ENCODE results near the gene CRB2. TPM values are rescaled to one million over a fixed set of nuclear protein-coding genes. Genes with fewer than 3 reads are reported as not detected.

CRB2 gene
- total RNA-seq, 3 donors from 2014 or later, result 0.03 TPM; not detected in 2

DNA sequence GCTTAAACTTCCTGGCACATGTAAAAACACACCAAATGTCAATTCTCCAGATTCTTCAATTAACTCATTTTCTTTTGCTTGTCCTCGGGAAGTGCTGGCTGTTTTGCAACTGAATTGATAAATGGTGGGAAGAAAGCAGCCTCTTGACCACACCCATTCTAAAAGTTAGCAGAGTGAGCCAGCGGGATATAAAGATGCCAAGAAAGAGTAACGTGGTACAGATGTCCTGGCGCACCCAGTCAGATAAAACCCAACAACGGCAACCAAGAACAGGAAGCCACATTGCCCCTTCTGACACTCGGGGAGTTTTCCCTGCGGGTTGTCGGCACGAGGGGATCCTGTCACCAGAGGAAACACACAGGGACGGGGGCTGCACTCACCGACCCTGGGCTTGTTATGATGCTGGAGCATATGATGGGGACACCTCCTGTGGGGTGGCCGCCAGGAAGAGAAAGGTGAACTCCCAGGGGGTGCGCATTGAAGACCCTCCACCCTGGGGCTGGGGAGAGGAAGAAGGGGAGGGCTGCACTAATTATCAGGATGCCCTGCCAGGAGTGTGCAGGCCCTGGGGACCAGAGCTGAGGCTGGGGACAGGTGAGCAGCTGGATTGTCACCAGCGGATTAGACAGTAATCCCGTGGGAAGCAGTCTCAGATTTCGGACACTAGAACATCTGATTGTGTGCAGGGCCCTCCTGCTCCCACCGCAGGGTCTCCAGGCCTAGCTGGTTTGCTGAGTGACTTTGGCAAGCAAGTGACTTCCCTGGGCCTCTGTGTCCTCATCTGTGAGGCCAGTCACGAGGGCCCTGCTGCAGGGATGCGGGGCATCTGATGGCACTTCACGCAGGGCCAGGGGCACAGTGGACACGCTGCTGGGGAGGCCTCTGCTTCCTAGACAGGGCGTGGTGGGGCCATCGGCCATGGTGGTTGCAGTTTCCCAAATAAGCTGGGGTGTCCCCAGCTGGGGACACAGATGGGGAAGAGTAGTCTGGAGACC is 59.2 kb downstream of the CRB2 start:
- Mint-ChIP-seq H3K27me3 (ENCODE audit: low read depth) (no peaks in the 10 kb centered on the region), H3K4me1 (ENCODE audit: low read depth) (no peaks in the 10 kb centered on the region), H3K36me3 (ENCODE audit: insufficient read depth) (peaks cover 20% of the 10 kb centered on the region), H3K9me3 (no peaks in the 10 kb centered on the region), H3K4me3 (no peak overlapping the region)
- DNase-seq, result no peak
- no peak for ATAC-seq

DNA sequence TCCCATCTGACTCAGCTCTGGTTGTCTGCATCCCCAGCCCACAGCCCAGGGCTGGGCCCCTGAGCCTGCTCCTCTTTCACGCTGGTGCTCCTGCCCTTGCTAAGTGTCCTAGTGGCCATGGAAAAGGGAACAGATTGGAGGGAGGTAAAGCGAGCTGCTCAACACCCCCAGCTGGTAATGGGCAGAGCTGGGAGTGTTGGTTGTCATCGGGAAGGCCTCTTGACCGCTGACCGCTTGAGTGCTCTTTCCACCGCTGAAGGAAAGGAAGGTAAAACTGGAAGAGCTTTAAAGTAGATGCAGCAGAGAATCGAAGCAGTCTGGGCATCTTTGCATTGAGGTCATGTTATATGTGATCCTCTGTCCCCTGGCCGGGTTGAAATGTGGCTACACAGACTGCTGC is 60.2 kb downstream of the CRB2 start:
- Mint-ChIP-seq H3K4me3 (no peak overlapping the region), H3K9me3 (no peaks in the 10 kb centered on the region), H3K4me1 (ENCODE audit: low read depth) (no peaks in the 10 kb centered on the region), H3K36me3 (ENCODE audit: insufficient read depth) (peaks cover 20% of the 10 kb centered on the region), H3K27me3 (ENCODE audit: low read depth) (no peaks in the 10 kb centered on the region)
- DNase-seq (no peak), ATAC-seq (no peak)

DNA sequence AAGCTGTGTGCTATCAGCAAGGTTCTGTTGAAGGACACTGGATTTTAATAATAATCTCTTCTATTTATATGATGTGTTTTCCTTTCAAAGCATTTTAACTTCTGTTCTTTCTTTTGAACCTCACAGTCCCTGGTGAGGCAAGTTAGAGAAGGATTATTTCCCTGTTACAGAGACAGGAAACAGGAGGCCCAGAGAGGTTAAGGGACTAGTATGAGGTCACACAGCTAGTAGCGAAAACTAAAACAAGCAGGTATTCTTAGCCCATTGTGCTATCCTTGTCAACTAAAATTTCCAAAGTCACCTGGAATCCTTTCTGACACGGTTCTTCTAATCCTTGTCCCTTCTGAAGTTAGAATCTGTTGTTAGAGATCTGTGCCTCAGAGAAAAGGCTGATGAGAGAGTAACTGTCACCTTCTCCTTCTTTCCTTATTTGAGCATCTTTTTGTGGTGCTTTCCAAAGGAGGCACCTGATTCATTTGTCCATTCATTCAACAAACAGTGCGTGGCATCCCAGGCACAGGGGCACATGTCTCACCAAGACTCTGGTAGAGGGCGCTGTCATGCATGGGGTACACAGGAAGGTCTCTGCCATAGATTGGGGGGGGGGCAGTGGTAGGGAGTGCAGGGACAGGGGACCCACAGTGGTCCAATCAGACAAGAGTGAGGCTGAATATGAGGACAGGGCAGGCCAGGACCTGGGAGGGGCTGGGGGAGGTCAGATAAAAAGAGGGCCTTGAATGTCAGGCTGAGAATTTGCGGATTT is 61.5 kb downstream of the CRB2 start:
- no peak for DNase-seq
- Mint-ChIP-seq H3K27me3 (ENCODE audit: low read depth) (no peaks in the 10 kb centered on the region), H3K4me3 (no peak overlapping the region), H3K4me1 (ENCODE audit: low read depth) (no peaks in the 10 kb centered on the region), H3K36me3 (ENCODE audit: insufficient read depth) (peaks cover 24% of the 10 kb centered on the region), H3K9me3 (no peaks in the 10 kb centered on the region)
- ATAC-seq, result no peak

DNA sequence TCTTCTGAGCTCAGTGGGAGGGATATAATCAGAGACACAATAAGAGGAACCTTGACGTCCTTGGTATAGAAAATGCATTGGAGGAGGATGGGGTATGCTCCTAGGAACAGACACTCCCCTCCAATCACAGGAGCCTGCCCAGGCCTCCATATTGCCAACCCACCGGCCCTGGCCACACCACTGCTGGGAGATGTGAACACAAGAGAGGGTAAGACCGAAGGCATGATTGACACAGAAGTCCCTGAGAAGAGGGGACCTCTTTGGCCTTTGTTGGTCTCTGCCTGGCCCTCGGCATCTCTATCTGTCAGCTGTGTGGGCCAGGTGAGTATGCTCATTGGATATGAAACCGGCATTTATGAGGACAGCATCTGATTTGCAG is 62.0 kb downstream of the CRB2 start:
- Mint-ChIP-seq H3K9me3 (no peaks in the 10 kb centered on the region), H3K4me1 (ENCODE audit: low read depth) (no peaks in the 10 kb centered on the region), H3K27me3 (ENCODE audit: low read depth) (no peaks in the 10 kb centered on the region), H3K36me3 (ENCODE audit: insufficient read depth) (peaks cover 24% of the 10 kb centered on the region), H3K4me3 (no peak overlapping the region)
- DNase-seq (no peak), ATAC-seq (no peak)

GRCh38 chr9:123418506-123418905 is 62.5 kb downstream of the CRB2 start:
- no peaks in the 10 kb centered on the region for H3K4me1 Mint-ChIP-seq (ENCODE audit: low read depth)
- no peaks in the 10 kb centered on the region for H3K9me3 Mint-ChIP-seq
- ATAC-seq (no peak), DNase-seq (no peak)
- no peak overlapping the region for H3K4me3 Mint-ChIP-seq
- peaks cover 24% of the 10 kb centered on the region for H3K36me3 Mint-ChIP-seq (ENCODE audit: insufficient read depth)
- H3K27me3 Mint-ChIP-seq (ENCODE audit: low read depth), result no peaks in the 10 kb centered on the region

- Mint-ChIP-seq H3K4me1 (ENCODE audit: low read depth) (no peaks in the 10 kb centered on the region), H3K36me3 (ENCODE audit: insufficient read depth) (peaks cover 24% of the 10 kb centered on the region), H3K9me3 (no peaks in the 10 kb centered on the region), H3K4me3 (no peak overlapping the region), H3K27me3 (ENCODE audit: low read depth) (no peaks in the 10 kb centered on the region)
- DNase-seq (no peak), ATAC-seq (no peak)
These were observed 63.1 kb downstream of the CRB2 start for GRCh38 chr9:123419091-123419490.

GRCh38 chr9:123419721-123420591 is 64.0 kb downstream of the CRB2 start:
- no peak for ATAC-seq
- Mint-ChIP-seq H3K9me3 (no peaks in the 10 kb centered on the region), H3K27me3 (ENCODE audit: low read depth) (no peaks in the 10 kb centered on the region), H3K36me3 (ENCODE audit: insufficient read depth) (peaks cover 23% of the 10 kb centered on the region), H3K4me3 (no peak overlapping the region), H3K4me1 (ENCODE audit: low read depth) (no peaks in the 10 kb centered on the region)
- no peak for DNase-seq

- Mint-ChIP-seq H3K4me1 (ENCODE audit: low read depth) (no peaks in the 10 kb centered on the region), H3K27me3 (ENCODE audit: low read depth) (no peaks in the 10 kb centered on the region), H3K36me3 (ENCODE audit: insufficient read depth) (peaks cover 22% of the 10 kb centered on the region), H3K9me3 (no peaks in the 10 kb centered on the region), H3K4me3 (no peak overlapping the region)
- ATAC-seq (no peak), DNase-seq (no peak)
These were observed 64.7 kb downstream of the CRB2 start for GRCh38 chr9:123420592-123421111.

DNA sequence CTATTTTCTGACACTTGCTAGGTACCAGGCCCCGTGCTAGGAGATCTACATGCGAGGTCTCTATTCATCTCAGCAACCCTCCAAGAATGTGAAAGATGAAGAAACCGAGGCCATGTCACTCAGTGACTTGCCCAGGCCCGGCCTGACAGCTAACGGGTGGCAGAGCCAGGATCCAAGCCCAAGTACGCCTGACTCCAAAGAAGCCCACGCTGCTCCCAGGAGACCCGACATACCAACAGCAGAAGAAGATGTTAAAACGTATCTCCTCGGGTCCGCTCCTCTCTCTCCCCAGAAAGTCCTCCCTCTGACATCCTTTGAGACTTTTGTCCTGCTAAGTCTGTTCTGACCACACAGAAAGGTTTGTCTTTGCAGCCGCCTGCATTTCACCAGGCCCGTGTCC is 65.2 kb downstream of the CRB2 start:
- no peak for ATAC-seq
- Mint-ChIP-seq H3K27me3 (ENCODE audit: low read depth) (no peaks in the 10 kb centered on the region), H3K4me1 (ENCODE audit: low read depth) (no peaks in the 10 kb centered on the region), H3K36me3 (ENCODE audit: insufficient read depth) (peaks cover 22% of the 10 kb centered on the region), H3K9me3 (no peaks in the 10 kb centered on the region), H3K4me3 (no peak overlapping the region)
- DNase-seq, result no peak

- no peak for DNase-seq
- Mint-ChIP-seq H3K27me3 (ENCODE audit: low read depth) (no peaks in the 10 kb centered on the region), H3K36me3 (ENCODE audit: insufficient read depth) (peaks cover 19% of the 10 kb centered on the region), H3K9me3 (no peaks in the 10 kb centered on the region), H3K4me3 (no peak overlapping the region), H3K4me1 (ENCODE audit: low read depth) (no peaks in the 10 kb centered on the region)
- no peak for ATAC-seq
These were observed 65.9 kb downstream of the CRB2 start for GRCh38 chr9:123421801-123422455.

DNA sequence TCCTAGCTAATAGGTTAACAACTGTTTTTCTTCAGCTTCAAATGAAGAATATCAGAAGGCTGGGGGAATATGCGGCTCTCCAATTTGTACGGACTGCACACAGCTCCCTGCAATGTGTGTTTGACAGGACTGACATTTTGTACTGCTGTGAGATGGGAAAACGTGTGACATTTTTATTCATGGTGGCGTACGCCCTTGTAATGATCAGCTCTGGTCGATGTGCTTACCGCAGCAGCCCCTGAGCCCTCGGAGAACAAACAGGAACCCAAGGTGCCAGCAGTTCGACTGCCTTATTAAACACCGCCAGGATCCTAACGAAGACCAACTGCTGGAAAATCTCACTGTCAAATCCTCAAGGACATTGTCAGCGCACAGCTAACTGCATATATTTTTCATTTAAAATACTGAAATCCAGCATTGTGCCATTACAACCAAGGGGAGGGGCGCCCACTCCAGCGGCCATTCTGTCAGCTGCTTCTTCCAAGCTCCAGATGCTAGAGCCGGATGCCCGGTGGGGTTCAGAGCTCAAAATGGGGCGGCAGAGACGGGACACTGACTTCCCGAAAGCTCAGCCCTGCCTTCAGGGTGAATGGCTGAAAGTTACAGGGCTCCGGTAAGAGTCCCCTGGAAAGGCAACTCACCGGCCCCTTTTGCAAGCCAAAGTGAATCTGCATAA is 66.8 kb downstream of the CRB2 start:
- Mint-ChIP-seq H3K36me3 (ENCODE audit: insufficient read depth) (peaks cover 23% of the 10 kb centered on the region), H3K27me3 (ENCODE audit: low read depth) (no peaks in the 10 kb centered on the region), H3K4me1 (ENCODE audit: low read depth) (no peaks in the 10 kb centered on the region), H3K4me3 (no peak overlapping the region), H3K9me3 (no peaks in the 10 kb centered on the region)
- no peak for DNase-seq
- ATAC-seq, result no peak

- Mint-ChIP-seq H3K27me3 (ENCODE audit: low read depth) (no peaks in the 10 kb centered on the region), H3K36me3 (ENCODE audit: insufficient read depth) (peaks cover 25% of the 10 kb centered on the region), H3K4me1 (ENCODE audit: low read depth) (no peaks in the 10 kb centered on the region), H3K9me3 (no peaks in the 10 kb centered on the region), H3K4me3 (no peak overlapping the region)
- ATAC-seq (no peak), DNase-seq (no peak)
These were observed 67.3 kb downstream of the CRB2 start for GRCh38 chr9:123423311-123423640.

GRCh38 chr9:123424131-123424530 is 68.1 kb downstream of the CRB2 start:
- DNase-seq (no peak), ATAC-seq (no peak)
- Mint-ChIP-seq H3K4me3 (no peak overlapping the region), H3K27me3 (ENCODE audit: low read depth) (no peaks in the 10 kb centered on the region), H3K36me3 (ENCODE audit: insufficient read depth) (peaks cover 29% of the 10 kb centered on the region), H3K9me3 (no peaks in the 10 kb centered on the region), H3K4me1 (ENCODE audit: low read depth) (no peaks in the 10 kb centered on the region)
